Ishikawa (cell line): ENCODE results near the gene PTER.

Experiments used
- CEBPB ChIP-seq: IDR thresholded peaks from 2 replicates; pipeline ENCODE4 v1.6.1; 2012
- CREB1 ChIP-seq: IDR thresholded peaks from 2 replicates; pipeline ENCODE4 v1.6.1; 2012; ENCODE audit warnings: low read depth
- EGR1 ChIP-seq: IDR thresholded peaks from 2 replicates; pipeline ENCODE4 v1.6.1; 2012
- FOXM1 ChIP-seq: IDR thresholded peaks from 2 replicates; pipeline ENCODE4 v1.6.1; 2012; ENCODE audit warnings: low read depth, borderline replicate concordance
- NFIC ChIP-seq: IDR thresholded peaks from 2 replicates; pipeline ENCODE4 v1.6.1; 2012
- RAD21 ChIP-seq: IDR thresholded peaks from 2 replicates; pipeline ENCODE4 v1.6.1; 2012; ENCODE audit warnings: low read depth
- TAF1 ChIP-seq: IDR thresholded peaks from 2 replicates; pipeline ENCODE4 v1.6.1; 2012; ENCODE audit warnings: low read depth, mild to moderate bottlenecking
- TCF12 ChIP-seq: IDR thresholded peaks from 2 replicates; pipeline ENCODE4 v1.6.1; 2012; ENCODE audit warnings: low read depth
- TEAD4 ChIP-seq: IDR thresholded peaks from 2 replicates; pipeline ENCODE4 v1.6.1; 2012
- YY1 ChIP-seq: IDR thresholded peaks from 2 replicates; pipeline ENCODE4 v1.6.1; 2012; ENCODE audit warnings: low read depth
- ZBTB7A ChIP-seq: IDR thresholded peaks from 2 replicates; pipeline ENCODE4 v1.6.1; 2012; ENCODE audit warnings: low read depth
- TF ChIP-seq, protein P1 (sequence below): IDR thresholded peaks from 2 replicates; pipeline ENCODE4 v1.6.1; 2012
- TF ChIP-seq, protein P2 (sequence below): IDR thresholded peaks from 2 replicates; pipeline ENCODE4 v1.6.1; 2012; ENCODE audit warnings: low read depth, mild to moderate bottlenecking

GRCh38 chr10:16481052-16481728 lies 44.4 kb downstream of the PTER start:
- no peak for TF ChIP-seq YY1
- TF ChIP-seq TCF12, result no peak
- no peak for TF ChIP-seq RAD21
- TF ChIP-seq FOXM1, result no peak
- TF ChIP-seq CEBPB, result no peak
- no peak for TF ChIP-seq TAF1
- no peak; the same call in 1 of the 2 replicates for TF ChIP-seq NFIC
- TF ChIP-seq, protein P1, sequence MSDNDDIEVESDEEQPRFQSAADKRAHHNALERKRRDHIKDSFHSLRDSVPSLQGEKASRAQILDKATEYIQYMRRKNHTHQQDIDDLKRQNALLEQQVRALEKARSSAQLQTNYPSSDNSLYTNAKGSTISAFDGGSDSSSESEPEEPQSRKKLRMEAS, result no peak
- no peak for TF ChIP-seq ZBTB7A
- TF ChIP-seq CREB1, result no peak
- TF ChIP-seq EGR1, result no peak
- peak; percentile 62 for TF ChIP-seq TEAD4
- TF ChIP-seq, protein P2, sequence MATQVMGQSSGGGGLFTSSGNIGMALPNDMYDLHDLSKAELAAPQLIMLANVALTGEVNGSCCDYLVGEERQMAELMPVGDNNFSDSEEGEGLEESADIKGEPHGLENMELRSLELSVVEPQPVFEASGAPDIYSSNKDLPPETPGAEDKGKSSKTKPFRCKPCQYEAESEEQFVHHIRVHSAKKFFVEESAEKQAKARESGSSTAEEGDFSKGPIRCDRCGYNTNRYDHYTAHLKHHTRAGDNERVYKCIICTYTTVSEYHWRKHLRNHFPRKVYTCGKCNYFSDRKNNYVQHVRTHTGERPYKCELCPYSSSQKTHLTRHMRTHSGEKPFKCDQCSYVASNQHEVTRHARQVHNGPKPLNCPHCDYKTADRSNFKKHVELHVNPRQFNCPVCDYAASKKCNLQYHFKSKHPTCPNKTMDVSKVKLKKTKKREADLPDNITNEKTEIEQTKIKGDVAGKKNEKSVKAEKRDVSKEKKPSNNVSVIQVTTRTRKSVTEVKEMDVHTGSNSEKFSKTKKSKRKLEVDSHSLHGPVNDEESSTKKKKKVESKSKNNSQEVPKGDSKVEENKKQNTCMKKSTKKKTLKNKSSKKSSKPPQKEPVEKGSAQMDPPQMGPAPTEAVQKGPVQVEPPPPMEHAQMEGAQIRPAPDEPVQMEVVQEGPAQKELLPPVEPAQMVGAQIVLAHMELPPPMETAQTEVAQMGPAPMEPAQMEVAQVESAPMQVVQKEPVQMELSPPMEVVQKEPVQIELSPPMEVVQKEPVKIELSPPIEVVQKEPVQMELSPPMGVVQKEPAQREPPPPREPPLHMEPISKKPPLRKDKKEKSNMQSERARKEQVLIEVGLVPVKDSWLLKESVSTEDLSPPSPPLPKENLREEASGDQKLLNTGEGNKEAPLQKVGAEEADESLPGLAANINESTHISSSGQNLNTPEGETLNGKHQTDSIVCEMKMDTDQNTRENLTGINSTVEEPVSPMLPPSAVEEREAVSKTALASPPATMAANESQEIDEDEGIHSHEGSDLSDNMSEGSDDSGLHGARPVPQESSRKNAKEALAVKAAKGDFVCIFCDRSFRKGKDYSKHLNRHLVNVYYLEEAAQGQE, result no peak
